HG02759 (cell line): ENCODE measurements around the gene PPP1R16B.

Experiments
- ATAC-seq: cut with Tn5 transposase; IDR thresholded peaks from one replicate; pipeline ENCODE4 v1.9.1; 2021; ENCODE audit warnings: mild to moderate bottlenecking, moderate library complexity; ENCODE audit not compliant: unreplicated experiment

Gene PPP1R16B

DNA sequence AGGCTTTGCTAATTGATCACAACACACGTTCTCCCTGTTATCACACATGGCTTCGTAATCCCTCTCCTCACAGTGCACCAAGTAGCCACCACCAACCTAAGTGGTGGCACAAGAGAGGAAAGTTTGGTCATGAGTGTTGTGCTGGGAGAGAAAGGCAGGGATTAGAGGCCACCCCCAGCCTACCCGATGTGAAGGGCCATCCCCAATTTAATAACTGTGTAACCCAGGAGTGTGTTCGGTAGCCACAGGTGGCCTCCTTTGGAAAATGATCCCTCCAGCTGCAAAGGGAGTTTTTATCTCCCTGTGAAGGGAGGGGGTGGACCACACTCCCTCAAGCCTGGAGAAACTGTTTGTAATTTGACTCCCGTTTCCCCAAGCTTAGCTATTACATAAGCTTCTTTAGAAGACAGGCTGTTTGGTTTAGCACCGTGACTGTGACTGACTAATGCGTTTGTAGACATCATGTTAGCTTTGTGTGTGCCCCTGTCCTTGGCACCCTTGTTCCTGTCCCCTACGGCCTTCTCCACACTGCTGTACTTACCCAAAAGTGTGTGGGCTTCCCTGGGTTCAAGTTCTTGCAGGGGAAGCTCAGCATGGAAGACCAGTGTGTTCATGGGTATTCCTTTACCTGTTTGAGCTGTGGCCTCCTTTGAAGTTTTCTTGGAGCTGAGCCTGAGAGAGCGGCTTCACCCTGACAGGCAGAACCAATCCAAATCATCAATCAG, 20.6 kb downstream of the PPP1R16B start:
- ATAC-seq = no peak

DNA sequence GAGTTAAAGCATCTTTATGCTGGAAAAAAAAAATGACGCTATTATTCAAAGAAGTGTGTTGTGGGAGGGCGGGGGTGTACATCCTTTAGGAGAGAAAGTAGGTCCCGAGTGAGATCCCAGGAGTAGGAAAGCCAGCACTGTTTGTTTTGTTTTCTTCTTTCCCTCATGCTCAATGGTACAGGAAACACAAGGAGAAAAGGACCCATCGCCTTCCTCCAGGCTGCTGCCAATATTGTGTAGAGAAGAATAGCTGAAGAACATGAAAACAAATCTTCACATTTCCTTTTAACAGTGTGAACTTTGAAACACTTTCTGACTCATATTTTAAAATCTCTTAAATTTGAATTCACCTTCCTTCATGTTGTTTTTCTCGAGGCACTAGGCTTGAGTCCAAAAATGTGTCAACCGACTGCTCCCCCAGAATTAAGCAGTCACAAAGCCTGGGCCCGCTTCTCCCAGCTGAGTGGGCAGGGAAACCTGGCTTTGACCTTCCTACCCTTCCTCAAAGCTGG, 22.3 kb downstream of the PPP1R16B start:
- no peak for ATAC-seq

DNA sequence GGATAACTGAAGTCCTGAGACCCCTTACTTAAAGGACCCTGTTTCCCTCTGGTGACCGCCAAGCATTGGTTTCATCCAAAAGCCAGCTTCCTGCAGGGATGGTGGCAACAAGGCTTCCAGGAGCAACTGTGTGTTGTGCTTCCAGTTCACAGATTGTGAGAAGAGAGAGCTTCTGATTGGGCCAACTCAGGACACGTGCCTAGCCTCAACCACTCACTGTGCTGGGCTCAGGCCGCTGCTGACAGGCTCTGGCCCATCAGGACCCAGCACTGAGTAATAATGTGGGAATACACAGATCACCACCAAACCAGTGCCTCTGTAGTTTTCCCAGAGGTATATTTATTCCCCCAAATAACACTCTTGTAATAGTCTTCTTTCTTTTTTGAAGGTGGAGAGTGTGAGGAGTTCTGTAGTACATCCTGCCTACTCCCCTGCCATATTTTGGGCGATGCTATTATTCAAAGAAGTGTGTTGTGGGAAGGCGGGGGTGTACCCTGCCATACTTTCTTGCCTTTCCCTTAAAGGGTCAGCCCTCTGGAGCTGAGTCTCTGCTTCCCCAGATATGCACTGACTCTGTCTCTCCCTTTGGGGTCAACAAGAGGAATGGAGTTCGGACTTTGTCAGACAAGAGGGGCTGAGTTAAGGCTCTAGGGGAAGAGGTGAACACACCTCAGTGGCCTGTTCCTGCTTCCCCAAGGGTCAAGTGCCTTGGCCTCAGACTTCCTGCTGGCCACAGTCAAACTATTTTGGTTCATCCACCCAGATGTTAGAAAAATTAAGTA, 23.2 kb downstream of the PPP1R16B start:
- ATAC-seq = no peak

DNA sequence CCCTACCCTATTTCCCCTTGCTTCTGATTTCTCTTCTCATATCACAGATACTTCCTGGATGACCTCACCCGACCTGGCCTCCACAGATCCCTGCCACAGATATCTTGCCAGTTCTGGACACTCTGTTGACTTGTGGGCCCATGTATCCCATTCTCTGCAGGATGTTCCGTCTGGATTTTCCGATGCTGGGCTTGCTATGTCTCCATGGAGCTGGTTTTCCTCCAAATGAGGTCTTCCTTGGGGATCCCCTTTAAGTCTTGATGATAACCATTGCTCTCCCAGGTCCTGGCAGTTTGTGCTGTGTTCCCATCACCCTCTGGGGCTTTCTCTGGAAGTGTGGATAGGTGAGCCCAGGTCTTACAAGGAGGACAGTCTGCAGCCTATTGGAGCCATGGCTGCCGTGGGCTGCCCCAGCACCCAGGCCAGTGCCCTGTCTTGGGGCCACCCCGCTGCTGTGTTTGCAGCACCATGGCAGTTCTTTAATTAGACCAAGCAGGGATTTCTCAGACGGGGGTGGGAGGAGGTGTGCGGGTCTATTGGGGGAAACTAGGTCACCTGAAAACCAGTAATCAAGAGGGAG, 23.9 kb downstream of the PPP1R16B start:
- no peak for ATAC-seq

DNA sequence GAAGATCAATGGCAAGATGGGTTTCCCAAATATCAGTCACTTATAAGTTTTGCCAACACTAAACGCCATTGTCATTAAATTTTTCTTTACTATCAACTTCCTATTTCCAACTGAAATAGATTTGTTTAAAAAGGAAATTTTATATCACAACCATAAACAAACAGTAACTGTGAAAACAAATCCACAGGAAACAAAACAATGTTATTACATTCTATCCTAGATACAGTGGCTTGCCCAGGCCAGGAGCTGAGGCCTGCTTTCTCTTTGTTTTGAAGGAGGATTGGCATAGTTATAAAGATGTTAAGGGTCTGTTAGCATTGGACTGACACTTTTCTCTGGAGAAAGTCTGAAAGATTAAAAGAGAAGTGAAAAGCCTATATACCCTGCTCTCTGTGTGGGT, 24.9 kb downstream of the PPP1R16B start:
- no peak for ATAC-seq

DNA sequence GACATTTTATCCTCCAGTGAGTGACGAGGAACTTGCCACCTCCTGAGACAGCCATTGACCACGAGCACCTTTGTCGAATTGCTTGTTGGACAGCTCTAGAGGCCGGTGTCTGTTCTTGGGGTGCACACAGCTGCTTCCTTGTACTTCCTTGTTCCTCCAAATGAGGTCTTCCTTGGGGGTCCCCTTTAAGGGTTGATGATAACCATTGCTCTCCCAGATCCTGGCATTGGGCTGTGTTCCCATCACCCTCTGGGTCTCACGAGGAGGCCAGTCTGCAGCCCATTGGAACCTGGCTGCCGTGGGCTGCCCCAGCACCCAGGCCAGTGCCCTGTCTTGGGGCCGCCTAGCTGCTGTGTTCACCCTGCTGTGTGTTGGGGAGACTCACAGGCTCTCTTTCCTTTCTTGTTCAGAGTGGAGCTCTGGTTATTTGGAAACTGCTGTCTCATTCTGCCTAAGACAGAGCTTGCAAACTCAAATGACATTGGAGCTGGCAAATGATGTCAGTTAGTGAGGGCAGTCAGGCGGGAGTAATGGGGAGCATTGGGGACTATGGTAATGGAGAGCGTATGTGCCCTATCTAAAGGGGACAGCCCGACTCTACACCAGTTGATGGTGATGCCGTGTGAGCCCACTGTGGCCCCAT, 25.7 kb downstream of the PPP1R16B start:
- no peak for ATAC-seq

DNA sequence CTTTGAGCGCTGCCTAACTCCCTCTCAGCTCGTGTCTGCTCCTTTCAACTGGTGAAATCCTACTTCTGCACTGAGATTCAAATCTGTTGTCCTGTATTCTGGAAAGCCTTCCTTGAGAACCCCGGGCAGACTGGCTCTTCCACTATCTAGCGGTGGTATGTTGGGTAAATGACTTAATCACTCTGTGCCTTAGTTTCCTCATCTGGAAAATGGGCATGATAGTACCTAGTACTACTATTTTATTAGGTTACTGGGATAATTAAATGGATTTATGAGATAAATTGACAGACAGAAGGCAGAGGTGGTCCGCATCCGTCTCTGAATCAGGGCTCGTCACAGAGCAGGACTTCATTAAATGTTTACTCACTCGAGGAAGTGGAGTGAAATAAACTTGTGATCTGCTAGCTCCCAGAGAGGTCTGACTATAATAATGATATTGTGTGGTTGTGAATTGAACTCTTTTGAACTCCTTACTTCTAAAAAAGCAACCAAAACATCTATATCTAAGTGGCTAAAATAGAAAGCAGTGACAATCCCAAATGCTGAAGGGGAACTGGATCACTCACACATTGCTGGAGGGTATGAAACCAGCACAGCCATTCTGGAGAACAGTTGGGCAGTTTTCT, 26.6 kb downstream of the PPP1R16B start:
- no peak for ATAC-seq

DNA sequence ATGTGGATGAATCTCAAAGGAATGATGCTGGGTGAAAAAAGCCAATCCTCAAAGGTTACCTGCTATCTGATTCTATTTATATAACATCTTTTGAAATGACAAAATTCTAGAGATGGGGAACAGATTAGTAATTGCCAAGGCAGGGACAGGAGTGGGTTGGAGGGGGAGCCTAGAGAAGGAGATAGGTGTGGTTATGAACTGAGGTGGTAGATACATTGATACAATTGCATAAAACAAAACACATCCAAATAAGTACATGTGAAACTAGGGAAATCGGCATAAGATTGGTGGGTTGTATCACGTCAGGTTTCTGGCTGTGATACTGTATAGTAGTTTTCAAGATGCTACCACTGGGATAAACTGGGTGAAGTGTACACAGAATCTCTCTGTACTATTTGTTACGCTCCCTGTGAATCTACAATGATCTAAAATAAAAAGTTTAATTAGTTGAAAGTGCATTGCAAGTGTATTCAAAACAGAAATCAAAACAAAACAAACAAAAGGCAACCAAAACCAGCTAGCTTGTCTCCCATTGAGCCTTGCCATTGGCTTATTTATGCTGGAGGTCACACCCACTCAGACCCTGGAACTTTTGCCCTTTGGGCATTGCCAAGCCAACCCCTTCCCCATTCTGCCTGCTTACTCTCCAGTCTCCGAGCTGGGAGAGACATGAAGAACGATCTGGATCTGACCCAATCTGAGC, 27.8 kb downstream of the PPP1R16B start:
- no peak for ATAC-seq

DNA sequence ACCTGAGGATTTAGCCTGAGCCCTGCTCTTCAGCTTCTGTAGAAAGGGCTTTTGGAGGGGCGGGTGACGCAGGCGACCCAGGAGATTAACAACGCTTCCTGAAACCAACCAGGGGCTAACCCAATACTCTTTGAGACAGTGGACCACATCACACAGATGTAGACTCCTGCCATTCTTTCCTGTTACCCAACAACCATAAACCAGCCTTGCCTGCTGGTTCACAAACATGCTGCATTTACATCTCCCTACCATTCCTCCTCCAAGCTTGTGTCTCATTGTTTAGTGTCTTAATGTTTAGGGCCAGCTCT, 28.3 kb downstream of the PPP1R16B start:
- ATAC-seq = no peak

DNA sequence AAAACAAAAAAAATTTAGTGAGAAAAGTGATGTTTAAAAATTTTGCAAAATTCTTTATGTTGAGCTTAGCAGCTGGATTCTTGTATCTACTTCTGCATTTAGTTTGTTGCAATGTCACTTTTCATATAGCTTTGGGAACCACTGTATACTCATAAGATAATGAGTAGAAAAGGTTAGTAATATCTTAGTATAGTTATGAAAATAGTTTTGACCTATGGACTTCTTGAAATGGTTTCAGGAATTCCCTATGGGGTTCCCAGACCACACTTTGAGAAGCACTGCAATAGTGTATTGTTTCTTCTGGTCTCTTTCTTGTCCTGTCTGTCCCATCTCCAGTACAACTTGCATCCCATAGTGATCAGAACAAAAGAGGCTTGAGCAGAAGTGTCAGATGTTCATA, 29.4 kb downstream of the PPP1R16B start:
- ATAC-seq = no peak

DNA sequence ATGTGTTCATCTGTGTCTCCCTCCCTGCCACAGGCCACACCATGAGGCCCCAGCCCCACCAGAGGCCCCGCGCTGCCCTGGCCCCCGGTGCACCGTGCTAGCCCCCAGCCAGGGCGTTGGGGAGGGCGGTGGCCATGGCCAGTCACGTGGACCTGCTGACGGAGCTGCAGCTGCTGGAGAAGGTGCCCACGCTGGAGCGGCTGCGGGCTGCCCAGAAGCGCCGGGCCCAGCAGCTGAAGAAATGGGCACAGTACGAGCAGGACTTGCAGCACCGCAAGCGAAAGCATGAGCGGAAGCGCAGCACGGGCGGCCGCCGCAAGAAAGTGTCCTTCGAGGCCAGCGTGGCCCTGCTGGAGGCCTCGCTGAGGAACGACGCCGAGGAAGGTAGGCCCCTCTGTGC, 30.3 kb downstream of the PPP1R16B start:
- no peak for ATAC-seq

DNA sequence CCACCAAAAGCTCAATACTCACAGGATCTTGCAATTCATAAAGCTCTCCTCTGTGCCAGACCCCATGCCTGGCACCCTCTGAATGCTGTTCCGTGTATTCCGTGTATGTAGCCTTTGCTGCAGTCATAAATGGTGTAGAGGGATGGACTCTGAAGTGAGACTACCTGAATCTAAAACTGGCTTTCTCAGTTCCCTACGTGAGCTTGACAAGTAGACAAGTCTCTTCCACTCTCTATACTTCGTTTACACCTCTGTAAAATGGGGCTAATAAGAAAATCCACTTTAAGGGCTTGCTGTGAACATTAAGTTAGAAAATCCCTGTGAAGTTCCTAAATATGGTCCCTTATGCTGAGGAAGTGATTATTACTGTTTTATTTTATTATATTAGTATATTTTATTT, 31.5 kb downstream of the PPP1R16B start:
- no peak for ATAC-seq

DNA sequence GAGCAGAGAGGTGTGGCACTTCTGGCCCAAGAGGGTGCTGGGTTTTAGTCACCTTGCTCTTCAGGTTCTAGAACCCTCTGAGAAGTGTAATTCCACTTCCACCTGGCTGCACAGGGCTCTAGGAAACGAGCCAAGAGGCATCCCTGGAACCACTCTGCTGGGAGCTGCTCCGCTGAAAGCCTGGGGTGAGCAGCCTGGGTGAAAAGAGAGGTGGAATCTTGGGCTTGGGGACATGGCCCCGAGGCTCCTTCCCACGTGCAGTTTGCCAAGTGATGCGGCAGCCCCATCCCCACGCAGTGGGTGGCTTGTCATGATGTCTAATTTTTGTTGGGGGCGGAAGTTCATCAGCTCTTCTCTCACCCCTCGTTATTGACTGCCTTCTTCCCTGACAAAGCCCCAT, 32.8 kb downstream of the PPP1R16B start:
- ATAC-seq = no peak

DNA sequence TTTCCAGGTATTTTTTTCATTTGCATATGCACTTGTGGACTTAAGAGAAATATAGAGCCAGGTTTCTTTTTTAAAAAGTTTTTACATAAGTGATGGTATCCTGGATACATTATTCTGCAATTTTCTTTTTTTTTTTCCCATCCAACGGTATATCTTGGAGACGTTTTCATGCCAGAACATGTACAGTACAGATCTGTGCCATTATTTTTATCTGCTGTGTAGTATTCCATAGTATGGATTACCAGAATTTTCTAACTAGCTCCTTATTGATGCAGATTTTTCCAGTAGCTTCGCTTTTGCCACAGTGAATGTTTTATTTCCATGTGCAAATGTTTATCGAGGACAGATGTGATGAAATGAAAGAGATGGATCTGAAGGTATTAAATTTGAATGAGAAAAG, 34.1 kb downstream of the PPP1R16B start:
- no peak for ATAC-seq

DNA sequence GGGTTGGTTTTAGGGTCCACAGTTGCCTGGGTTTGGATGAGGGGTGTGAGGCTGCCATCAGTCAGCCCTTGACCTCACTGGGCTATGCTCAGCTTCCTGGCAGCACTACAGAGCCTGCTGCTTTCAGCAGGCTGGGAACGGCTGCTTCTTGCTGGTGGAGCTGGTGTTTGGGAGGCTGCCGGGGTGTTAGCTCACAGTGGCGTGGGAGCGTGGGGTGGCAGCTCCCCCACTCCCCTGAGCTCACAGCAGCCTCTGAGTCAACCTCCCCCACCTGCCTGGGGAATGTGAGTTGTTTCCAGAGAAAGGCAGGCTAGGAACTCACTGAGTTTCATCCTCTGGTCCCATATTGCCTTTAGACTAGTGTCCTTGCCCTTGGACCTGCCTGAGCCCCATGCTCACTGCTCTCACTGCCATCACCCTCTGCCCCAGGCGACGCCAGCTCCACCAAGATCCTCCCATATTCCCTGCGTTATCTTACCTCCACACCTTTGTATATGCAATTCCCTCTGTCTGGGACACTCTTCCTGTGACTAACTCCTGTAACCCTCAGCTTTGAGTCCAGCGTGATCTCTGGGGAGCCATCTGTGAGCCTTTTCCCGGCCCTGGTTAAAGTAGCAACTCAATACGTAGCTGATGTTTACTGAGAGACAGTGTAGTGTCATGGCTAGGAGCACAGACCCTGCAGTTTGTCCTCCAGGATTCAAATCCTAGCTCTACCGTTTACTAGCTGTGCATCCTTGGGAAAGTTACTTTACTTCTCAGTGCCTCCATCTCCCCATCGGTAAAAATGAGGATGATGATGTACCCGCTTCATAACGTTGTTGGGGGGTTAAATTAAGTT, 34.8 kb downstream of the PPP1R16B start:
- ATAC-seq = no peak

DNA sequence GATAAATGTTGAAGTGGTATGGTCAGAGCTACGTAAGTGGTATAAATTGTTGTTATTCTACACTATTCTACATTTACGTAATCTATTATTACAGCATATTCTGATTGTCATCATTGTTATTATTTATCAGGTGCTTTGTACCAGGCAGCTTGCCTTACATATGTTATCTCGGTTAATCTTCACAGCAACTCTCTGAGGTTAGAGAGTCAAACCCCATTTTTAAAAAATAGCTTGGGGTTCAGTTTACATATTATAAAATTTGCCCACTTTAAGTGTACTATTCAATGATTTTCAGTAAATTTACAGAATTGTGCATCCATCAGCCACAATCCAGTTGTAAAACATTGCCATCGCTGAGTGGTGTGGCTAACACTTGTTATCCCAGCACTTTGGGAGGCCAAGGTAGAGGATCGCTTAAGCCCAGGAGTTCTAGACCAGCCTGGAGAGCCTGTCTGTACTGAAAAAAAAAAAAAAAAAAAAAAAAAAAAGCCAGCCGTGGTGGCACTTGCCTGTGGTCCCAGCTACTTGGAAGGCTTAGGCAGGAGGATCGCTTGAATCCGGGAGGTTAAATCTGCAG, 35.5 kb downstream of the PPP1R16B start:
- no peak for ATAC-seq

DNA sequence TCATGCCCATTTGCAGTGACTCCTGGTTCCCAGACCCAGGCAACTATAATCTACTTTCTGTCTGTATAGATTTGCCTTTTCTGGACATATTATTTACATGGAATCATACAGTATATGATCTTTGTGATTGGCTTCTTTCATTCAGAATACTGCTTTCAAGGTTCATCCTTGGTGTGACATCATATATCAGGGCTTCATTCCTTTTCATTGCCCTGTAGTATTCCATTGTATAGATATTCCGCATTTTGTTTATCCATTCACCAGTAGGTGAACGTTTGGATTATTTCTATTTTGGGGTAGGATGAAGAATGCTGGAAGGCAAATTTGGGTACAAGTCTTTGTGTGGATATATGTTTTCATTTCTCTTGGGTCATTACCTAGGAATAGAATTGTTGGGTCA, 36.1 kb downstream of the PPP1R16B start:
- no peak for ATAC-seq

DNA sequence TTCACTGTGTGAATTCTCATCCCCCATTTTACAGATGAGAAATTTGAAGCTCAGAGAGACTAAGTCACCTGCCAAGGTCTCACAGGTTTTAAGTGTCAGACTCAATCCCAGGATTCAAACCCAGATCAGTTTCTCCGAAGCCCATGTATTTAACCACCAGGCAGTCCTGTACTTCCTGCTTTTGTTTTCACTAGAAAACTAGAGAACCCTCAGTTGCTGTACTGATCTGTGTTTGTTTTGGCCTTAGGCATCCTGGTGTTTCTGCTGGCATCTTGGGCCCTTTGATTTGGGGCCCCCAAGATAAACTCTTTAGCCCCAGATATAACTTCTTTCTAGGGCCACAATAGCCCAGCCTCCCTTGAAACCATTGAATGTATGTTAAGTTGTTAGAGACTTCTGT, 36.5 kb downstream of the PPP1R16B start:
- peak; percentile 29 for ATAC-seq

DNA sequence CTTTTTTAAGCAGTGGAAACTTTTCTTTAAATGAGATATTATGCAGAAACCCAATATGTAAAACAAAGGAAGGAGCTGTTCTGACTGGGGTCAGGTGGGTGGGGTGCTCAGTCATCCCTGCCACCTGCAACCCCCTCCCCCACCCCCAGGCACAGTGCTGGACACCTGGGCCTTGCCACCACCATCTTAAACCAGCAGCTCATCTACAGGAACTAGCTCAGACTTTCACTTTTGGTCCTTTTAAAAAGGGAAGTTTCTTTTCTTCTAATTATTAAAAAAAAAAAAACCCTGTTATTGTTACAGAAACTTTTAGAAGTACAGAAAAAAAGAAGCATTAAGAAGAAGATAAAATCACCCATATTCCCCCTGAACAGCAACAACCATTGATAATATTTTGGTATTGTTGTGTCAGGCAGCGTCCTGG, 37.1 kb downstream of the PPP1R16B start:
- peak; percentile 94 for ATAC-seq
